Skeletal muscle satellite cell (primary cell): Measurements from ENCODE around the gene OR4K2.

Experiments
- H3K27me3 ChIP-seq: 2 replicates; pipeline ENCODE4 v1.7.0; 2013; ENCODE audit warnings: low read length; ENCODE audit not compliant: control insufficient read depth, insufficient read depth
- H3K36me3 ChIP-seq: 2 replicates; pipeline ENCODE4 v1.7.0; 2013; ENCODE audit warnings: mild to moderate bottlenecking, control low read depth, low read length; ENCODE audit not compliant: insufficient read depth
- H3K4me1 ChIP-seq: 2 replicates; pipeline ENCODE4 v1.7.0; 2013; ENCODE audit warnings: low read length; ENCODE audit not compliant: control insufficient read depth, insufficient read depth
- H3K4me2 ChIP-seq: 2 replicates; pipeline ENCODE4 v1.7.0; 2013; ENCODE audit warnings: mild to moderate bottlenecking, low read length
- H3K4me3 ChIP-seq: 2 replicates; pipeline ENCODE4 v1.7.0; 2013; ENCODE audit warnings: low read length
- H3K9ac ChIP-seq: 2 replicates; pipeline ENCODE4 v1.7.0; 2013; ENCODE audit warnings: mild to moderate bottlenecking, low read depth, low read length, moderate library complexity
- H3K9me3 ChIP-seq: replicated peaks from 2 replicates; pipeline ENCODE4 v1.7.0; 2013; ENCODE audit warnings: mild to moderate bottlenecking, control low read depth, low read length

The OR4K2 gene

DNA sequence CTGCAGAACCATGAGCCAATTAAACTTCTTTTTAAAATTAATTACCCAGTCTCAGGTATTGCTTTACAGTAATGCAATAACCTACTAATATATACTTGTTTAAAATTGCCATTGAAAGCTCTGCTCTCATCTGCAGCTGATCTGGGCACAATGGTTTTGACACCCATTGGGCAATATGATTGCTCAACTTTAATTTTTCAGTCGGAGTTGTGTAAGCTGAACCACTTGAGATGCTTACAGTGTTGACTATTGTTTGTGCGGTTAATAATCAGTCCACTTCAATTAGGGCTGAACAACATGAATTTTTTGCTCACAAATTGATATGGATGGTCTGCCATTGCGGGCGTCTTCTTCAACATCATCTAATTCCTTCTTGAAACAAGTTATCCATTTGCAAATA lies 27.5 kb downstream of the OR4K2 start:
- no peak overlapping the region for H3K9ac ChIP-seq

DNA sequence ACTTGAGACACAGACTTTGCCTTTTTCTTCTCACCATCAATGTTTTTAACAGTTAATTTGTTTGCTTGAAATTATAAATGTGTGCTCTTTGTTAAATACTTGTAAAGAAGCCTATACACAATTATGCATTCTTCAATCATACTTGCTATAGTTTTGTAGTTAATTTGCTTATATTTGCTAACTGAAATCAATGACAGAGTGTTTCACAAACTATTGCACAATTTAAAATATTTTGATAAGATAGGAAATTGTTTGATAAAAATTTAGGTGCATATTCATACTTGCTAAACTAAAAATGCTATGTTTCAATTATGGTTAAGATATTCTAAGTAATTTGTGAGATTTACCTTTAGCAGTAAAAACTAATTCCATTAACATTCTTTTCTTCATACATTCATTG lies 31.7 kb downstream of the OR4K2 start:
- Histone ChIP-seq H3K4me2 (no peak overlapping the region), H3K4me1 (no peaks in the 10 kb centered on the region), H3K9ac (no peak overlapping the region), H3K27me3 (no peaks in the 10 kb centered on the region), H3K4me3 (no peak overlapping the region), H3K9me3 (peaks cover 22% of the 10 kb centered on the region), H3K36me3 (no peaks in the 10 kb centered on the region)

More for the DNA sequence above, 27.5 kb downstream of the OR4K2 start:
- Histone ChIP-seq H3K4me2 (no peak overlapping the region), H3K9me3 (peaks cover 15% of the 10 kb centered on the region), H3K36me3 (no peaks in the 10 kb centered on the region), H3K4me1 (no peaks in the 10 kb centered on the region), H3K27me3 (no peaks in the 10 kb centered on the region), H3K4me3 (no peak overlapping the region)

DNA sequence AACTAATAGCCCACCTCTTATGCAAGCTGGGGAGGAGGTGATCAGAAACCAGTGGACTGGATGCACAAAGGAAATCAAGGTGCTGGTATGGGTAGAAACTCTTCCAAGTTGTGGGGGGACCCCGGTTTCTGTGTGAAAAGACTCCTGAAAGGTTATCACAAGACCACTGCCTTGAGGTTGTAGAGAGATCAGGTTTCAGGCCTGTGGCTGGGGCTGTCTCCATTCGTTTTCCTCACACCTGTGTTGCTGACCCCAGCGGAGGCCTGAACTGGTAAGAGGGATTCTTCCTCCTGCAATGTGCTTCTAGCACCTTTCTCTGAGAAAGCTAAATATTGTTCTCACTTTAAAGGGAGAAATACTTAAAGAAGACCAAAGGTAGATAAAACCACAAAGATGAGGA lies 36.2 kb downstream of the OR4K2 start:
- peaks cover 19% of the 10 kb centered on the region for H3K9me3 ChIP-seq
- no peaks in the 10 kb centered on the region for H3K4me1 ChIP-seq
- H3K4me2 ChIP-seq, result no peak overlapping the region
- no peaks in the 10 kb centered on the region for H3K36me3 ChIP-seq
- H3K4me3 ChIP-seq, result no peak overlapping the region
- H3K9ac ChIP-seq, result no peak overlapping the region
- no peaks in the 10 kb centered on the region for H3K27me3 ChIP-seq

DNA sequence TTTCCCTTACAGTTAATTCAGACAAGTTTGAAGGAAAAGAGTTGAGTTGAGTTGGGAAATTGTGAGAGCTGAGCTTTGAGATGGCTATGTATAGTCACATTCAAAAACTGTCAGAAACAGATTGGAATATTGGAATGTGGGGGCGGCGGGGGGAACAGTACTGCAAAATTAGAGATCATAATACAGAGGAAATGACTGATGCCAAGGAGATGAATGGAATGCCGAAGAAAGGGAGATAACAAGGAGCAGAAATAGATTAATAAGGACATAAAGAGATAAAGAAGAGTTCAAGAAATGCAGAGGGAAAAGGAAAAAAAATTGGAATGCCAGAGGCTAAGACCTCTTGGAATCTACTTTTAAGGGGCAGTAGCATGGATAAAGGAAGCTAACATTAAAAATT lies 42.3 kb downstream of the OR4K2 start:
- Histone ChIP-seq H3K4me3 (no peak overlapping the region), H3K27me3 (no peaks in the 10 kb centered on the region), H3K9me3 (peaks cover 11% of the 10 kb centered on the region), H3K4me1 (no peaks in the 10 kb centered on the region), H3K36me3 (no peaks in the 10 kb centered on the region), H3K9ac (no peak overlapping the region), H3K4me2 (no peak overlapping the region)

DNA sequence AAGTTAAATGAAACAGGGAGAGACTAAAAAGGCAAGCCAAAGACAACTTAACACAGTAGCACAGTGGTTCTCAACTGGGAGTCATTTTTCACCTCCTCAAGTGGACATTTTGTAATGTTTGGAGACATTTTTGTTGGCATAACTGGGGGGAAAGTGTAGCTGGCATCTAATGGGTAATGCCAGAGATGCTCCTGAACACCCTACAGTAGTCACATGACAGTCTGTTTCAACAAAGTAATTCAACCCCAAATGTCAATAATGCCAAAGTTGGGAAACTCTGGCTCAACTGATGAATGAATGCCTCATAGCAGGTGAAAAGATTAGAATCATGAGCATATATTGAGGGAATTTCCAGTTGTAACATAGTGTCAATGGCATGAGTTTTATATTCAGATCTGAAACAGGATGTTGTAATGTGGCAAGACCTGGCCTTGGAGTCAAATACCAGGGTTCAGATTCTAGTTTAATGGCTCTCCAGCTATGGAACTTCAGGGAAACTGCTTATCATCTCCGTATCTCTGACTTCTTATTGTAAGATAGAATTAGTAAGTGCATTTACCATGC lies 43.1 kb downstream of the OR4K2 start:
- Histone ChIP-seq H3K36me3 (no peaks in the 10 kb centered on the region), H3K9me3 (peaks cover 11% of the 10 kb centered on the region), H3K4me3 (no peak overlapping the region), H3K27me3 (no peaks in the 10 kb centered on the region), H3K9ac (no peak overlapping the region), H3K4me1 (no peaks in the 10 kb centered on the region), H3K4me2 (no peak overlapping the region)

DNA sequence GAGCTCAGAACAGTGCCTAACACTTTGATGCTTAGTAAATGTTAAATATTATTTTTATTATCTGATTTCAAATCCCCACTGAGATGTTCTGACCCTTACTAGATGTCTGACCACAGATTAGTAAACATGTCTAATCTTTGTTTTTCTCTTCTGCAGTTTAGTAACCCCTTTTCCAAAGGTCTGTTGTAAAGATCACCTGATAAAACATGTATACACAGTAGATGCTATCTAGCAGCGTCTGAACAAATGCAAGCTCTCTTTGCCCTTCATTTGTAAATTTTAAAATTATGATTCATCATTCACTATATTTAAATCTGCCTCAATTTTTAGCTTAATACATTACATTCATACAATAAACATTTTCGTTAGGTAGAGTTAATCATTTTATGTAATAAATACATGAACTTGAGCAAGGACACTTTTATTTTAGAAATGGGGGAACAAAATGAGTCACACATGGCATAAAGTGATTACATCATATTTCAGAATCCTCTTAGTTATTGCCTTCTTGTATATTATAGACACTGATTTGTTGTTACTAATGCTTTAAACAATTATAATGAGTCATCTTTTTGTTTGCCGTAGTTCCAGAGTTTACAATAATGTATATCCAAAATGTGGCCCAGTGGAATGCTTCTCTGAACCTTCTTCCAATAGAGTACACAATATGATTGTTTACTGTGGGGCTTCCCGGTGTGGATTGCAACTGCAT lies 43.8 kb downstream of the OR4K2 start:
- Histone ChIP-seq H3K4me3 (no peak overlapping the region), H3K4me2 (no peak overlapping the region), H3K36me3 (no peaks in the 10 kb centered on the region), H3K9ac (no peak overlapping the region), H3K4me1 (no peaks in the 10 kb centered on the region), H3K27me3 (no peaks in the 10 kb centered on the region), H3K9me3 (peaks cover 12% of the 10 kb centered on the region)

DNA sequence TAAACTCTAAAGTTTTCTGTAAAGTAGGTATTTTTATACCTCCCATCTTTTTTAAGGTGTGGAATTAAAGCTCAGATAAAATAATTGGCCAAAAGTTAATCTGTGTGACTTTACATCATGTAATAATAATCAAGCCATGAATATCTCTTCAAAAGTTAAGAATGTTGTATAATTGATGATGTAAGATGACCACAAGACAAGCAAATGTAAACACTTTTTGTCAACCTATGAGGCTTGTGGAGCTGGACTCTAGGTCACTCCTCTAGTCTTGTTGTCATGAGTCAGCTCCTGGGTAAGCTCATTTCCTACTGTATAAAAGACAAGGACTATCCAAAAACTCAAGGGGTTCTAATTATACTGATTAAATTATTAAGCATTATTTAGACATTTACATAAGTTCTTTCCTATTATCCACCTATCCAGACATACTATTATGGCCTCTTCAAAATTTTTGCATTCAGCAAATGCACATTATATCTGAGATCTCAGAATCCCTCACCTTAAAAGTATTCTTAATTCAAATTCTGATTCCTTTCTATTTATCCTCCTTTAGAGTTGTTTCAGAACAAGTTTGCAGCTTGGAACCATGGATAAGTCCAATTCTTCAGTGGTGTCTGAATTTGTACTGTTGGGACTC lies 45.2 kb downstream of the OR4K2 start, which contains the start of gene OR4K5:
OR4K5 (plus strand) TSS at position 587 of the 637 bp plus-strand sequence; CDS start at position 587, 0 bp downstream.
- H3K4me1 ChIP-seq, result no peaks in the 10 kb centered on the region
- H3K9me3 ChIP-seq, result peaks cover 17% of the 10 kb centered on the region
- H3K4me2 ChIP-seq, result no peak within 1 kb of the TSS
- H3K4me3 ChIP-seq, result no peak within 1 kb of the TSS
- H3K36me3 ChIP-seq, result no peaks in the 10 kb centered on the region
- no peaks in the 10 kb centered on the region for H3K27me3 ChIP-seq
- no peak within 1 kb of the TSS for H3K9ac ChIP-seq

DNA sequence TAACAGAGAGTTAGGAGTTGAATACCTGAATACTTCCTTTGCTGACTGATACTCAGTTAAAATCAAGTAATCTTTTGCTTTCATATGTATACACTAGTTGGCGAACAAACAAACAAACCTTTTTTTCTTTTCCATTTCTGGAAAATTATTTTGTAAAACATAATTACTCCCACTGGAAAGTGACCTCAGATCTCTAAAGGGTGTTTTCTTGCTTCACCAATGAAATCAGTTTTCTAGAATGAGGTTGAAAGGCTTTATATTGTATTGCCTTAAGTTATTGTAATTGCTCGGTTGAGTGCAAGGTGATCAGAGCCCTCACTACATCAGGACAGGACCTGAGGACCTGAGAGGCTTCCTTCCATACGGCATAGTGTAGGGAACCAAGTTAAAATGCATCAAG lies 55.7 kb downstream of the OR4K2 start, which contains the start of gene OR4K1:
OR4K1 (plus strand) TSS at position 301 of the 400 bp plus-strand sequence. CDS start 4,750 bp downstream, outside the sequence.
- Histone ChIP-seq H3K4me3 (no peak within 1 kb of the TSS), H3K9me3 (peaks cover 10% of the 10 kb centered on the region), H3K9ac (no peak within 1 kb of the TSS), H3K4me1 (no peaks in the 10 kb centered on the region), H3K27me3 (no peaks in the 10 kb centered on the region), H3K36me3 (no peaks in the 10 kb centered on the region), H3K4me2 (no peak within 1 kb of the TSS)
